Duodenal mucosa (tissue), 2 donors: ENCODE data around the gene PMS1.

Source experiments
- H3K27ac ChIP-seq: one replicate; pipeline ENCODE4 v1.7.0; 2013; ENCODE audit warnings: low read depth, low read length
- H3K27me3 ChIP-seq, 2 donors: one replicate each; pipeline ENCODE4 v1.7.0; 2013; ENCODE audit warnings: low read length in 2 of 2, control low read depth in 1 of 2; ENCODE audit not compliant: insufficient read depth in 2 of 2, control insufficient read depth in 1 of 2
- H3K36me3 ChIP-seq, 2 donors: one replicate each; pipeline ENCODE4 v1.7.0; 2013; ENCODE audit warnings: low read length in 2 of 2, control low read depth in 1 of 2; ENCODE audit not compliant: insufficient read depth in 2 of 2, control insufficient read depth in 1 of 2
- H3K4me1 ChIP-seq, 2 donors: one replicate each; pipeline ENCODE4 v1.7.0; 2013; ENCODE audit warnings: low read length in 2 of 2, control low read depth in 1 of 2; ENCODE audit not compliant: insufficient read depth in 2 of 2, control insufficient read depth in 1 of 2
- H3K4me3 ChIP-seq, 2 donors: one replicate each; pipeline ENCODE4 v1.7.0; 2013; ENCODE audit warnings: low read length in 2 of 2, low read depth in 1 of 2
- H3K9ac ChIP-seq, 2 donors: one replicate each; pipeline ENCODE4 v1.7.0; 2013; ENCODE audit warnings: low read length in 2 of 2, low read depth in 1 of 2
- H3K9me3 ChIP-seq, 2 donors: one replicate each; pipeline ENCODE4 v1.7.0; 2013; ENCODE audit warnings: low read length in 2 of 2, control low read depth in 1 of 2; ENCODE audit not compliant: control insufficient read depth in 1 of 2

Gene PMS1

GRCh38 chr2:189858291-189858690, 74.0 kb downstream of the PMS1 start:
- no peak overlapping the region for H3K27ac ChIP-seq

GRCh38 chr2:189860161-189860560, 75.9 kb downstream of the PMS1 start:
- H3K9me3 ChIP-seq: no peaks in the 10 kb centered on the region
- H3K27me3 ChIP-seq: no peaks in the 10 kb centered on the region
- no peak overlapping the region for H3K27ac ChIP-seq
- no peaks in the 10 kb centered on the region for H3K4me1 ChIP-seq
- no peak overlapping the region for H3K9ac ChIP-seq
- H3K4me3 ChIP-seq: no peak overlapping the region
- peaks cover 0 to 4% of the 10 kb centered on the region in 2 donors for H3K36me3 ChIP-seq

More at GRCh38 chr2:189858291-189858690, 74.0 kb downstream of the PMS1 start:
- Histone ChIP-seq H3K9me3 (no peaks in the 10 kb centered on the region), H3K4me3 (no peak overlapping the region), H3K27me3 (no peaks in the 10 kb centered on the region), H3K36me3 (peaks cover 3 to 9% of the 10 kb centered on the region in 2 donors), H3K4me1 (no peaks in the 10 kb centered on the region), H3K9ac (no peak overlapping the region)

GRCh38 chr2:189862751-189863150, 78.5 kb downstream of the PMS1 start:
- no peak overlapping the region for H3K4me3 ChIP-seq
- H3K9ac ChIP-seq: no peak overlapping the region
- no peaks in the 10 kb centered on the region for H3K4me1 ChIP-seq
- no peaks in the 10 kb centered on the region for H3K27me3 ChIP-seq
- peaks cover 0 to 4% of the 10 kb centered on the region in 2 donors for H3K36me3 ChIP-seq
- no peak overlapping the region for H3K27ac ChIP-seq
- no peaks in the 10 kb centered on the region for H3K9me3 ChIP-seq

- Histone ChIP-seq H3K9ac (no peak overlapping the region), H3K4me3 (no peak overlapping the region), H3K27ac (no peak overlapping the region), H3K4me1 (no peaks in the 10 kb centered on the region), H3K36me3 (peaks cover 0 to 4% of the 10 kb centered on the region in 2 donors), H3K9me3 (no peaks in the 10 kb centered on the region), H3K27me3 (no peaks in the 10 kb centered on the region)
These were observed 81.6 kb downstream of the PMS1 start for GRCh38 chr2:189865826-189866225.

- H3K27ac ChIP-seq: no peak overlapping the region
- no peaks in the 10 kb centered on the region for H3K27me3 ChIP-seq
- no peaks in the 10 kb centered on the region for H3K9me3 ChIP-seq
- no peak overlapping the region for H3K4me3 ChIP-seq
- no peak overlapping the region for H3K9ac ChIP-seq
- H3K36me3 ChIP-seq: peaks cover 0 to 4% of the 10 kb centered on the region in 2 donors
- no peaks in the 10 kb centered on the region for H3K4me1 ChIP-seq
These were observed 82.0 kb downstream of the PMS1 start for GRCh38 chr2:189866296-189866695.

- no peak overlapping the region for H3K27ac ChIP-seq
- H3K4me1 ChIP-seq: no peaks in the 10 kb centered on the region
- no peak overlapping the region for H3K9ac ChIP-seq
- H3K27me3 ChIP-seq: no peaks in the 10 kb centered on the region
- no peaks in the 10 kb centered on the region for H3K9me3 ChIP-seq
- no peak overlapping the region for H3K4me3 ChIP-seq
- peaks cover 0 to 12% of the 10 kb centered on the region in 2 donors for H3K36me3 ChIP-seq
These were observed 84.6 kb downstream of the PMS1 start for GRCh38 chr2:189868896-189869295.

- no peaks in the 10 kb centered on the region for H3K9me3 ChIP-seq
- no peak overlapping the region for H3K9ac ChIP-seq
- no peaks in the 10 kb centered on the region for H3K27me3 ChIP-seq
- H3K36me3 ChIP-seq: peaks cover 0 to 8% of the 10 kb centered on the region in 2 donors
- no peaks in the 10 kb centered on the region for H3K4me1 ChIP-seq
- H3K27ac ChIP-seq: no peak overlapping the region
- no peak overlapping the region for H3K4me3 ChIP-seq
These were observed 86.3 kb downstream of the PMS1 start for GRCh38 chr2:189870381-189871085.

- Histone ChIP-seq H3K4me3 (no peak overlapping the region), H3K36me3 (peaks cover 0 to 8% of the 10 kb centered on the region in 2 donors), H3K27ac (no peak overlapping the region), H3K27me3 (no peaks in the 10 kb centered on the region), H3K9ac (no peak overlapping the region), H3K4me1 (no peaks in the 10 kb centered on the region), H3K9me3 (no peaks in the 10 kb centered on the region)
These were observed 89.4 kb downstream of the PMS1 start for GRCh38 chr2:189873696-189874095.

- no peaks in the 10 kb centered on the region for H3K27me3 ChIP-seq
- no peak overlapping the region for H3K27ac ChIP-seq
- no peaks in the 10 kb centered on the region for H3K9me3 ChIP-seq
- no peak overlapping the region for H3K9ac ChIP-seq
- H3K4me3 ChIP-seq: no peak overlapping the region
- no peaks in the 10 kb centered on the region for H3K4me1 ChIP-seq
- peaks cover 0 to 8% of the 10 kb centered on the region in 2 donors for H3K36me3 ChIP-seq
These were observed 90.5 kb downstream of the PMS1 start for GRCh38 chr2:189874586-189875320.

GRCh38 chr2:189876271-189876670, 92.0 kb downstream of the PMS1 start:
- no peak overlapping the region for H3K4me3 ChIP-seq
- H3K4me1 ChIP-seq: no peaks in the 10 kb centered on the region
- H3K36me3 ChIP-seq: peaks cover 0 to 8% of the 10 kb centered on the region in 2 donors
- no peaks in the 10 kb centered on the region for H3K27me3 ChIP-seq
- no peaks in the 10 kb centered on the region for H3K9me3 ChIP-seq
- no peak overlapping the region for H3K9ac ChIP-seq
- H3K27ac ChIP-seq: no peak overlapping the region
